ENCODE results near the gene NPL.

Gene NPL

GRCh38 chr1:182766050-182766449 lies 23.5 kb upstream of the NPL start:
- H3K27me3 Mint-ChIP-seq (ENCODE audit: low read depth) = peaks cover 13% of the 10 kb centered on the region

GRCh38 chr1:182766881-182767645 lies 22.5 kb upstream of the NPL start:
- peaks cover under 1% of the 10 kb centered on the region for H3K9me3 Mint-ChIP-seq
- peaks cover 18% of the 10 kb centered on the region for H3K27me3 Mint-ChIP-seq (ENCODE audit: low read depth)
- no peaks in the 10 kb centered on the region for H3K36me3 Mint-ChIP-seq (ENCODE audit: low read depth)
- no peak overlapping the region for H3K4me3 Mint-ChIP-seq
- H3K4me1 Mint-ChIP-seq (ENCODE audit: low read depth) = no peaks in the 10 kb centered on the region
- H3K27ac Mint-ChIP-seq = no peak overlapping the region

More at GRCh38 chr1:182766050-182766449, 23.5 kb upstream of the NPL start:
- no peak overlapping the region for H3K4me3 Mint-ChIP-seq
- peaks cover 4% of the 10 kb centered on the region for H3K4me1 Mint-ChIP-seq (ENCODE audit: low read depth)
- no peak overlapping the region for H3K27ac Mint-ChIP-seq
- H3K9me3 Mint-ChIP-seq = peaks cover 10% of the 10 kb centered on the region
- peaks cover 4% of the 10 kb centered on the region for H3K36me3 Mint-ChIP-seq (ENCODE audit: low read depth)

- Mint-ChIP-seq H3K27ac (no peak overlapping the region), H3K36me3 (ENCODE audit: low read depth) (no peaks in the 10 kb centered on the region)
Measured at GRCh38 chr1:182768963-182769362, 20.6 kb upstream of the NPL start.

GRCh38 chr1:182770232-182770631 lies 19.3 kb upstream of the NPL start:
- no peak overlapping the region for H3K4me3 Mint-ChIP-seq
- no peak overlapping the region for H3K27ac Mint-ChIP-seq
- H3K4me1 Mint-ChIP-seq (ENCODE audit: low read depth) = no peaks in the 10 kb centered on the region
- H3K36me3 Mint-ChIP-seq (ENCODE audit: low read depth) = no peaks in the 10 kb centered on the region
- peaks cover 22% of the 10 kb centered on the region for H3K27me3 Mint-ChIP-seq (ENCODE audit: low read depth)
- H3K9me3 Mint-ChIP-seq = no peaks in the 10 kb centered on the region

More at GRCh38 chr1:182768963-182769362, 20.6 kb upstream of the NPL start:
- Mint-ChIP-seq H3K27me3 (ENCODE audit: low read depth) (peaks cover 21% of the 10 kb centered on the region), H3K4me1 (ENCODE audit: low read depth) (no peaks in the 10 kb centered on the region), H3K4me3 (no peak overlapping the region), H3K9me3 (no peaks in the 10 kb centered on the region)

- Mint-ChIP-seq H3K4me3 (no peak overlapping the region), H3K27me3 (ENCODE audit: low read depth) (peaks cover 22% of the 10 kb centered on the region), H3K36me3 (ENCODE audit: low read depth) (no peaks in the 10 kb centered on the region), H3K9me3 (no peaks in the 10 kb centered on the region), H3K27ac (no peak overlapping the region), H3K4me1 (ENCODE audit: low read depth) (no peaks in the 10 kb centered on the region)
Measured at GRCh38 chr1:182771187-182771984, 18.2 kb upstream of the NPL start.

- no peak overlapping the region for H3K4me3 Mint-ChIP-seq
- peaks cover 11% of the 10 kb centered on the region for H3K27me3 Mint-ChIP-seq (ENCODE audit: low read depth)
- H3K27ac Mint-ChIP-seq = no peak overlapping the region
- peaks cover 14% of the 10 kb centered on the region for H3K4me1 Mint-ChIP-seq (ENCODE audit: low read depth)
- no peaks in the 10 kb centered on the region for H3K36me3 Mint-ChIP-seq (ENCODE audit: low read depth)
- no peaks in the 10 kb centered on the region for H3K9me3 Mint-ChIP-seq
Measured at GRCh38 chr1:182777386-182777785, 12.2 kb upstream of the NPL start.

GRCh38 chr1:182778862-182779261 lies 10.7 kb upstream of the NPL start:
- Mint-ChIP-seq H3K4me1 (ENCODE audit: low read depth) (peaks cover 14% of the 10 kb centered on the region), H3K9me3 (no peaks in the 10 kb centered on the region), H3K27ac (no peak overlapping the region), H3K36me3 (ENCODE audit: low read depth) (no peaks in the 10 kb centered on the region), H3K4me3 (no peak overlapping the region), H3K27me3 (ENCODE audit: low read depth) (peaks cover 9% of the 10 kb centered on the region)

GRCh38 chr1:182779530-182779929 lies 10.0 kb upstream of the NPL start:
- Mint-ChIP-seq H3K36me3 (ENCODE audit: low read depth) (no peaks in the 10 kb centered on the region), H3K4me1 (ENCODE audit: low read depth) (peaks cover 14% of the 10 kb centered on the region), H3K27ac (no peak overlapping the region), H3K4me3 (no peak overlapping the region), H3K9me3 (no peaks in the 10 kb centered on the region), H3K27me3 (ENCODE audit: low read depth) (peaks cover 3% of the 10 kb centered on the region)

GRCh38 chr1:182781841-182782586 lies 7.6 kb upstream of the NPL start:
- Mint-ChIP-seq H3K9me3 (no peaks in the 10 kb centered on the region), H3K4me1 (ENCODE audit: low read depth) (peaks cover 13% of the 10 kb centered on the region), H3K4me3 (no peak overlapping the region), H3K27me3 (ENCODE audit: low read depth) (peaks cover 6% of the 10 kb centered on the region), H3K36me3 (ENCODE audit: low read depth) (no peaks in the 10 kb centered on the region), H3K27ac (no peak overlapping the region)

- H3K36me3 Mint-ChIP-seq (ENCODE audit: low read depth) = no peaks in the 10 kb centered on the region
- H3K27ac Mint-ChIP-seq = no peak overlapping the region
- no peak overlapping the region for H3K4me3 Mint-ChIP-seq
Measured at GRCh38 chr1:182782587-182782913, 7.0 kb upstream of the NPL start.

GRCh38 chr1:182783068-182783467 lies 6.5 kb upstream of the NPL start:
- Mint-ChIP-seq H3K27ac (no peak overlapping the region), H3K4me3 (no peak overlapping the region), H3K9me3 (no peaks in the 10 kb centered on the region), H3K27me3 (ENCODE audit: low read depth) (peaks cover 15% of the 10 kb centered on the region), H3K36me3 (ENCODE audit: low read depth) (no peaks in the 10 kb centered on the region), H3K4me1 (ENCODE audit: low read depth) (peaks cover 11% of the 10 kb centered on the region)

More at GRCh38 chr1:182782587-182782913, 7.0 kb upstream of the NPL start:
- Mint-ChIP-seq H3K27me3 (ENCODE audit: low read depth) (peaks cover 10% of the 10 kb centered on the region), H3K4me1 (ENCODE audit: low read depth) (peaks cover 11% of the 10 kb centered on the region), H3K9me3 (no peaks in the 10 kb centered on the region)

- Mint-ChIP-seq H3K27ac (no peak overlapping the region), H3K4me1 (ENCODE audit: low read depth) (peaks cover 14% of the 10 kb centered on the region)
Measured at GRCh38 chr1:182784556-182785171, 4.9 kb upstream of the NPL start.

GRCh38 chr1:182785181-182785580 lies 4.4 kb upstream of the NPL start:
- Mint-ChIP-seq H3K27ac (no peak overlapping the region), H3K4me3 (no peak overlapping the region), H3K4me1 (ENCODE audit: low read depth) (peaks cover 16% of the 10 kb centered on the region), H3K9me3 (no peaks in the 10 kb centered on the region), H3K27me3 (ENCODE audit: low read depth) (peaks cover 26% of the 10 kb centered on the region), H3K36me3 (ENCODE audit: low read depth) (no peaks in the 10 kb centered on the region)

More at GRCh38 chr1:182784556-182785171, 4.9 kb upstream of the NPL start:
- H3K9me3 Mint-ChIP-seq = no peaks in the 10 kb centered on the region
- no peaks in the 10 kb centered on the region for H3K36me3 Mint-ChIP-seq (ENCODE audit: low read depth)
- H3K27me3 Mint-ChIP-seq (ENCODE audit: low read depth) = peaks cover 26% of the 10 kb centered on the region
- H3K4me3 Mint-ChIP-seq = no peak overlapping the region

Data from T-helper 1 cell treated with Interleukin-12 subunit alpha and Interleukin-12 subunit beta and Interleukin-4 antibody, amounts not matched to agents 30 μg/mL and 1 μg/mL, for 36 hours (primary cell).